Epithelial cell of prostate (primary cell): ENCODE measurements around the gene EBF3.

Source experiments
- DNase-seq: peaks from one replicate; pipeline ENCODE4 v3.0.0-alpha.2; 2011; ENCODE audit warnings: low read depth, low spot score
- H3K27ac ChIP-seq: fragments of 450-650 bp; 2 replicates; pipeline ENCODE4 v1.5.1; 2017; ENCODE audit warnings: mild to moderate bottlenecking

EBF3 gene, protein sequence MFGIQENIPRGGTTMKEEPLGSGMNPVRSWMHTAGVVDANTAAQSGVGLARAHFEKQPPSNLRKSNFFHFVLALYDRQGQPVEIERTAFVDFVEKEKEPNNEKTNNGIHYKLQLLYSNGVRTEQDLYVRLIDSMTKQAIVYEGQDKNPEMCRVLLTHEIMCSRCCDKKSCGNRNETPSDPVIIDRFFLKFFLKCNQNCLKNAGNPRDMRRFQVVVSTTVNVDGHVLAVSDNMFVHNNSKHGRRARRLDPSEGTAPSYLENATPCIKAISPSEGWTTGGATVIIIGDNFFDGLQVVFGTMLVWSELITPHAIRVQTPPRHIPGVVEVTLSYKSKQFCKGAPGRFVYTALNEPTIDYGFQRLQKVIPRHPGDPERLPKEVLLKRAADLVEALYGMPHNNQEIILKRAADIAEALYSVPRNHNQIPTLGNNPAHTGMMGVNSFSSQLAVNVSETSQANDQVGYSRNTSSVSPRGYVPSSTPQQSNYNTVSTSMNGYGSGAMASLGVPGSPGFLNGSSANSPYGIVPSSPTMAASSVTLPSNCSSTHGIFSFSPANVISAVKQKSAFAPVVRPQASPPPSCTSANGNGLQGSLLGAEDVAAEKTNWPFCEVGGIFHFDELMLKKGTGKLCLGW

GRCh38 chr10:129963641-129964501 lies at the start of gene EBF3:
TSS of gene EBF3 (minus strand) at chr10:129964274. CDS start at chr10:129963768, 506 bp downstream.
- no peak for DNase-seq
- no peak within 1 kb of the TSS for H3K27ac ChIP-seq

GRCh38 chr10:130013335-130014262 lies 49.5 kb upstream of the EBF3 start:
- H3K27ac ChIP-seq: no peak overlapping the region
- no peak for DNase-seq

- H3K27ac ChIP-seq: no peak overlapping the region
- no peak for DNase-seq
These were observed 48.1 kb upstream of the EBF3 start for GRCh38 chr10:130012129-130012528.

DNA sequence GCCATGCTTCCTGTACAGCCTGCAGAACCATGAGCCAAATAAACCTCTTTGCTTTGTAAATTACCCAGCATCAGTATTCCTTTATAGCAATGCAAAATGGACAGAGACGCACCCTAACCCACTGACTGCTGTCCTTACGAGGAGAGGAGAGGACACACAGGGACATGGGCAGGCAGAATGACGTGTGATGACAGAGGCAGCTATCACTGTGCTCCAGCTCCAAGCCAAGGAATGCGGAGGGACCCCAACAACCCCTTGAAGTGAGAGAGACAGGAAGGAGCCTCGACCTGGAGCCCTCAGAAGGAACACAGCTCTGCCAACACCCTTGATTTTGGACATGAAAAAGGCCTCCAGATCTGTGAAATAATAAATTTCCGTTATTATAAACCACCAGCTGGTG lies 46.6 kb upstream of the EBF3 start:
- H3K27ac ChIP-seq: no peak overlapping the region
- DNase-seq: no peak

GRCh38 chr10:130009228-130009627 lies 45.2 kb upstream of the EBF3 start:
- no peak for DNase-seq

GRCh38 chr10:130003787-130004613 lies 39.9 kb upstream of the EBF3 start:
- no peak overlapping the region for H3K27ac ChIP-seq
- DNase-seq: no peak

More at GRCh38 chr10:130009228-130009627, 45.2 kb upstream of the EBF3 start:
- no peak overlapping the region for H3K27ac ChIP-seq

- H3K27ac ChIP-seq: no peak overlapping the region
- no peak for DNase-seq
These were observed 39.1 kb upstream of the EBF3 start for GRCh38 chr10:130003166-130003565.

DNA sequence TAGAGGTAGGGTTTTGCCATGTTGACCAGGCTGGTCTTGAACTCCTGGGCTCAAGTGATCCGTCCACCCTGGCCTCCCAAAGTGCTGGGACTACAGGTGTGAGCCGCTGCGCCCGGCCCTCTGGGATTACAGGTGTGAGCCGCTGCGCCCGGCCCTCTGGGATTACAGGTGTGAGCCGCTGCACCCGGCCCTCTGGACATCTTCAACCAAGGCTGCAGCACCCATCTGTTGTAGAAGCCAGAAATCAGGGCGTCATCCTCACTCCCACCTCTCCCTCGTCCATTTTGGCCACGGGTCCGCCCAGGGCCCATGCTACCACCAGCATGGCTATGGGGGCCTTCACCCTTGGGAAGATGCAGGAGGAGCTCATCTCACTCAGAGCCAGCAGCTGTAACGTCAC lies 38.5 kb upstream of the EBF3 start:
- no peak overlapping the region for H3K27ac ChIP-seq

DNA sequence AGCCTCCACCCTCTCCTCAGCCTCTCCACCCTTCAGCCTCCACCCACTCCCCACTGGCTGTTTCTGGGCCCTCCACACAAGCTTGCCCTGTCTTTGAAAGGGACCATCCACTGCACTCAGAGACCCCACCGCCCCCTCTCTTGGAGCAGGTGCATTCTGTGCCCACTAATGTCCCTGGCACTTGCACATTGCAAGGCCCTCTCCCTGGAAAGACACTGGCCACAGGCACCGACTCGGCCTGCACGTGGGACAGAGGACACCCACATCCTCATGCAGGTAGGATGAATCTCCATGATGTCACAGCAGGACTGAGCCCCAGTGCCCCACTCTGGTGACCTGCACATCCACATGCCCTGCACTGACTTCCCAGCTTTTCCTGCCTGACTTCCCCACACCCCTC lies 36.8 kb upstream of the EBF3 start:
- no peak for DNase-seq
- H3K27ac ChIP-seq: no peak overlapping the region

More for the DNA sequence above, 38.5 kb upstream of the EBF3 start:
- DNase-seq: no peak

DNA sequence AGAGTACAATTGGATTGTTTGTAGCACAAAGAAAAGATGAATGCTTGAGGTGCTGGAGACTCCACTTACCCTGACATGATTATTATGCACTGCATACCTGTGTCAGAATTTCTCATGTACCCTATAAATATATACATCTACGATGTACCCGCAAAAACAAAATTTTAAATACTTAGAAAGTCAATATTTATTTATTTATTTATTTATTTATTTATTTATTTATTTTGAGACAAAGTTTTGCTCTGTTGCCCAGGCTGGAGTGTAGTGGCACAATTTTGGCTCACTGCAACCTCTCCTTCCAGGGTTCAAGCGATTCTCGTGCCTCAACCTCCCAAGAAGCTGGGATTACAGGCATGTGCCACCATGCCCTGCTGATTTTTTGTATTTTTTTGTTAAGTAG lies 35.1 kb upstream of the EBF3 start:
- no peak overlapping the region for H3K27ac ChIP-seq
- no peak for DNase-seq

- no peak overlapping the region for H3K27ac ChIP-seq
- peak; percentile 60 for DNase-seq
These were observed 29.5 kb upstream of the EBF3 start for GRCh38 chr10:129993621-129994020.

- no peak overlapping the region for H3K27ac ChIP-seq
- DNase-seq: no peak
These were observed 28.3 kb upstream of the EBF3 start for GRCh38 chr10:129992356-129992755.

GRCh38 chr10:129982825-129983224 lies 18.8 kb upstream of the EBF3 start:
- H3K27ac ChIP-seq: no peak overlapping the region
- no peak for DNase-seq

DNA sequence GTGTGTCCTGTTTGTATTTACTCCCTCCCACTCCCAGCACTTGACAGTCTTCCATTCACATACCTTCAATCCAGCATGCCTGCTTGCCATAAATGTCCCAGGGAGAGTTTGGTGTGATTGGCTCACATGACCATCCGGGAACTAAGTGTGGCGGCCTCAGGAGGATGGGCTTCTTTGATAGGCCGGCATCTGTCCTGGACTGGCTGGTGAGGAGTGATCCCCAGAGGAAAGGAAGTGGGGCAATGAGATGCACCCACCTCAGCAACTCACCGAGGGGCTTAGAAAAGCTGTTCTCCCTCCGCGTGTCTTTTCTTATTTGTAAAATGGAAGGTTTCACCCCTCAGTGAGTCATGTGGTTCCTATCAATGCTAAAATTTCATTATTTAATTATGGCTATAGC lies 14.9 kb upstream of the EBF3 start:
- DNase-seq: no peak
- H3K27ac ChIP-seq: no peak overlapping the region

- DNase-seq: no peak
- H3K27ac ChIP-seq: no peak overlapping the region
These were observed 14.2 kb upstream of the EBF3 start for GRCh38 chr10:129978322-129978721.

- no peak for DNase-seq
- H3K27ac ChIP-seq: no peak overlapping the region
These were observed 13.7 kb upstream of the EBF3 start for GRCh38 chr10:129977794-129978193.

DNA sequence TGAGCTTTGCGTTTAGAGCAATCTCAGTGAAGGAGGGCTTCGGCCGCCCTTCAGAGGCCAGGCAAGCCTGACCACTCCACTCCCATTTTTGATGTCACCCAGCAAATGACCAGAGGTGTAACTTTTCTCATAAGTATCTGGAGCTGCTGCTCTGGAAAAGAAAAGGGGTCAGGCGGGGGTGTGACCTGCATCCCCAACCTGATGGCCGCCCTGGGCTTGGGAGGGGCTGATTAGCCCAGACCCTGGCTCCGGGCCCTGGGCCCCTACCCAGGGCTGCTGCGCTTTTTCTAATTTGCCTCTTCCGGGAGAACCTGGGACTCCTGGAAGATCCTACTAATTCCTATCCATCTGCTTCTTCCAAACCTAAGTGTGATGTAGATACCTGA lies 9.6 kb upstream of the EBF3 start:
- no peak for DNase-seq
- no peak overlapping the region for H3K27ac ChIP-seq

DNA sequence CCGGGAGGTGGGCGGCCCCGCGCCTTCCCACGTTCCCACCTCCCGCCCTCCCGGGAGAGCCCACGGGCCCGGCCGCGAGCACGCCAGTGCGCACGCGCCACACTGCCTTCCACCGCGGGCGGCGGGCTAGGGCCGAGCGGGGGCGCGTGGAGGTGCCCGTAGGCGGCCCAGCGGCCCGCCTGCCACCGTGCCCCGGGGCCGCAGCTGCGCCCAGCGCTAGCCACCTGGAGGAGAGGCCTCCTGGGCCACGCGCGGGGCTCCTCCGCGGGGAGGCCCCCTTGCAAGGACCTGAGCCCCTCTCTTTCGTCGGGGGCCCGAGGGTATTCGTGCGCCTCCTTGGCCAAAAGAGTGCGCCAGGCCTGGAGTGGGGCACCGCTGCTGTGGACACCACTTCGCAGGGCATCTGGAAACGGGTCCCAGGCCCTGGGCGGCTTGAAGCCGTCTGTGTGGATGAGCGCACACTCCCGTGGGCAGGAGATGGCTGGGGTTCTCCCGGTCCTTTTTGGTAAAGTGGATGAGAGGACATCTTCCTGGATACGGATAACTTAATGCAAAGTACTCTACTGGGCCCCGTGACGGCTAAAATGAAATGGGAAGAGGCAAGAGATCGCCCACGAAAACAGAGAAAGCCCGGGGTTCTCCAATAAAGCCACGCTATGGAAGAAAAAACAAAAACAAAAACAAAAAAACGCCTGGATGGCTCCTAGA lies 9.0 kb upstream of the EBF3 start:
- no peak for DNase-seq

More for the DNA sequence above, 9.0 kb upstream of the EBF3 start:
- H3K27ac ChIP-seq: no peak overlapping the region
